ENCODE results near the gene HS2ST1. TPM values are rescaled to one million over a fixed set of nuclear protein-coding genes. Genes with fewer than 3 reads are reported as not detected.
"Not testable (repeated sequence)": the region's sequence is repeated elsewhere in the genome, so short reads cannot be mapped to it uniquely, and the experiment has no call there.

HS2ST1 gene
- 18.5 and 32.5 TPM in 2 replicates for total RNA-seq (2014; rRNA removed; shearing (Covaris generic))

DNA sequence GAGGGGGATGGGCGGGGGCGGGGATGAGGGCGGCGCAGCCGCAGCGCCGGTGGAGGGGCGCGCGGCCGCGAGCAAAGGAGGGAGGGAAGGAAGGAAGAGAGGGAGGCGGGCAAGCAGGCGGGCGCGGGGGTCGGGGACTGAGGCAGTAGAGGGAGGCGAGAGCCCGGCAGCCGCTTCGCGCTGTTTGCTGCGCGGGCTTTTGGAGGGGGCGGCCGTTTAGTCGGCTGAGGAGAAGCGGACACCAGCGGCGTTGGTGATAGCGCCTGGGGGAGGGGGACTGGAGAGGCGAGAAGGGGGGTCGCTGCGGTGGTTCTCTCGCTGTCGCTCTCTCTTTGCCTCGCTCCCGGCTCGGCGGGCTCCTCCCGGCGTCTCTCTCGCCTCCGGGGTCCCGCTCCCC lies at the start of gene HS2ST1:
Gene HS2ST1, plus strand, starts transcription at position 35 of the 397 bp plus-strand sequence.
- no peak for DNase-seq (ENCODE audit: low read depth)

DNA sequence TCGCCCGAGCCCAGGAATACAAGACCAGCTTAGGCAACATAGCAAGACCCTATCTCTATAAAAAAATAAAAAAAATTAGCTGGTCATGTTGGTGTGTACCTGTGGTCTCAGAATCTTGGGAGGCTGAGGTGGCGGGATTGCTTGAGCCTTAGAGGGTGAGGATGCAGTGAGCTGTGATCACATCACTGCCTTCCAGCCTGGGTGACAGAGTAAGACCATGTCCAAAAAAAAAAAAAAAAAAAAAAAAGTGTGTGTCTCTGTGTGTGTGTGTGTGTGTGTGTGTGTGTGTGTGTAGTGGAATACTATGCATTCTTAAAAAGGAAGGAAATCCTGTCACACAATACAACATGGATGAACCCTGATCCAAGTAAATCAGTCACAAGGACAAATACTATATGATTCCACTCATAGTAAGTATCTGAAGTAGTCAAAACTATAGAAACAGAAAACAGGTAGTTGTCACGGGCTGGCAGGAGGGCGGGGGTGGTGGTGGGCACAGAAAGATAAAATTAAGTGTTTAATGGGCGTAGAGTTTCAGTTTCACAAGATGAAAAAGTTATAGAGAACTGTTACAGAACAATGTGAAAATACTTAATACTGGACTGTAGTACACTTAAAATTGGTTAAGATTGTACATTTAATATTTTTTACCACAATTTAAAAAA lies 48.3 kb upstream of the HS2ST1 start:
- DNase-seq (ENCODE audit: low read depth) = no peak

- DNase-seq (ENCODE audit: low read depth) = peak; percentile 18
Measured at GRCh38 chr1:86866665-86867064, 47.8 kb upstream of the HS2ST1 start.

DNA sequence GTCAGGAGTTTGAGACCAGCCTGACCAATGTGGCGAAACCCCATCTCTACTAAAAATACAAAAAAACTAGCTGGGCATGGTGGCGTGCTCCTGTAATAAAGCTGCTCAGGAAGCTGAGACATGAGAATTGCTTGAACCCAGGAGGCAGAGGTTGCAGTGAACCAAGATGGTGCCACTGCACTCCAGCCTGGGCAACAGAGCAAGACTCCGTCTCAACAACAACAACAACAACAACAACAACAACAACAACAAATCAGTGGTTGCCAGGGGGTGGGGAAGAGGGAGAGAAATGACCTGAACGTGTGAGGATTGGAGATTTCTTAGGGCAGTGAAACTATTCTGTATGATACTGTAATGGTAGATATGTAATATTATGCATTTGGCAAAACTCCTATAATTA lies 47.2 kb upstream of the HS2ST1 start:
- not testable (repeated sequence) for DNase-seq (ENCODE audit: low read depth)

DNA sequence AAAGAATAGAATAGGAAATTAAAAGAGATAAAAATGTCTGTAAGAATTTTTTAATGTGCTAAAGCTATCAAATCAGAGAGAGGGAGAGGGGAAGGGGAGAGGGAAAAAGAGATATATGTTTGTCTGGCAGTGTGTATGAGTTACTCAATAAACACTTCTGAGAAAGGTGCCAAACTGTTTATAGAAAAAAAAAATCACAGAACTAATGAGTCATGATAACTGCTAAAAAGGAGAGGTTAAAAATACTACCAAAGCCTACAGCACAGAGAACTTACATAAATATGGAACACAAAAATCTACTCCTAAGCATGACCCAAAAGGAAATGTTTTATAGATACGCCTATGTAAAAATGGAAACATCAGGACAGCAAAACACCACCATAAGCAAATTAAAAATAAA lies 46.0 kb upstream of the HS2ST1 start:
- DNase-seq (ENCODE audit: low read depth) = peak; percentile 11

- DNase-seq (ENCODE audit: low read depth) = no peak
Measured at GRCh38 chr1:86871001-86871400, 43.4 kb upstream of the HS2ST1 start.

- DNase-seq (ENCODE audit: low read depth) = peak; percentile 29
Measured at GRCh38 chr1:86872086-86872485, 42.3 kb upstream of the HS2ST1 start.

GRCh38 chr1:86875722-86876121 lies 38.7 kb upstream of the HS2ST1 start:
- DNase-seq (ENCODE audit: low read depth) = no peak

DNA sequence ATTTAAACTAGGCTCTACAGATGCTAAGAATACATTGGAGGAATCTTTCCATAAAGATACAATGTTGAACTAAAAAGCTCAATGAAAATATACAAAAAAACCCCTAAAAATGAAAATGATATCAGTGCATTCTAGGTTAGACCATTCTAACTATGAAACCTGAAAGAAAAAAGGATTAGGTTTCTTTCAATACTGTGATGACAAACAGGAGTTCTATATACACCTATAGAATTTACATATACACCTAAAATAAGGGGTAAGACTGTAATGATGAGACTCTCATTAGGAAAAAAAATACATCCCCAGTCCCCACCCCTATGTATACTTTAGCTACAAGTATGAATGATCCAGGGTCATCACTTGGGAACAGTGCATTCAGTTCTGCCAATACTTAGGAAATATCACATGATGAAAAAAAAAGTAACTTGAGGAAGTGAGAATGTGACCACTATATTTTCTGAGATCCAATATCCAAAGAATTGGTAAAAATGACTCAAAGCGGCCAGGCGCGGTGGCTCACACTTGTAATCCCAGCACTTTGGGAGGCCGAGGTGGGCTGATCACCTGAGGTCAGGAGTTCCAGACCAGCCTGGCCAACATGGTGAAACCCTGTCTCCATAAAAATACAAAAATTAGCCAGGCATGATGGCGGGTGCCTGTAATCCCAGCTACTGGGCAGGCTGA lies 26.8 kb upstream of the HS2ST1 start:
- DNase-seq (ENCODE audit: low read depth) = no peak

- DNase-seq (ENCODE audit: low read depth) = no peak
Measured at GRCh38 chr1:86888327-86888726, 26.1 kb upstream of the HS2ST1 start.

DNA sequence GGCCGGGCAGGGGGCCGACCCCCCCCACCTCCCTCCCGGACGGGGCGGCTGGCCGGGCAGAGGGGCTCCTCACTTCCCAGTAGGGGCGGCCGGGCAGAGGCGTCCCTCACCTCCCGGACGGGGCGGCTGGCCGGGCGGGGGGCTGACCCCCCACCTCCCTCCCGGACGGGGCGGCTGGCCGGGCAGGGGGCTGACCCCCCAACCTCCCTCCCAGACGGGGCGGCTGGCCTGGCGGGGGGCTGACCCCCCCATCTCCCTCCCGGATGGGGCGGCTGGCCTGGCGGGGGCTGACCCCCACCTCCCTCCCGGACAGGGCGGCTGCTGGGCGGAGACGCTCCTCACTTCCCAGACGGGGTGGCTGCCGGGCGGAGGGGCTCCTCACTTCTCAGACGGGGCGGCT lies 15.0 kb upstream of the HS2ST1 start:
- not testable (repeated sequence) for DNase-seq (ENCODE audit: low read depth)

GRCh38 chr1:86905875-86906274 lies 8.6 kb upstream of the HS2ST1 start:
- no peak for DNase-seq (ENCODE audit: low read depth)

DNA sequence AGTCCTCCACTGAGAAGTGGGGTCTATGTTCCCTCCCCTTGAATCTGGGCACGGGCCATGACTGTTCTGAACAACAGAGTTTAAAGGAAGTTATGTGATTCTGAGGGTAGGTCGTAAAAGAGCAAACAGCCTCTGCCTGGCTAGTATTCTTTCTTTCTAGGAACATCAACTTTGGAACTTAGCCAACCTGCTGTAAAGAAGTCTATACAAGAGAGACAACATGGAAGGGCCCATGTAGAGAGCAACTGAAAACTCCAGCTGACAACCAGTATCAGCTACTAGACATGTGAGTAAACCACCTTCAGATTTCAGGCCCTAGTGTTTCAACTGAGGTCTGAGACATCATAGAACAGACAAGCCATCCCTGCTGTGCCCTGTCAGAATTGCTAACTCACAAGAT lies 8.0 kb upstream of the HS2ST1 start:
- DNase-seq (ENCODE audit: low read depth) = peak; percentile 18

DNA sequence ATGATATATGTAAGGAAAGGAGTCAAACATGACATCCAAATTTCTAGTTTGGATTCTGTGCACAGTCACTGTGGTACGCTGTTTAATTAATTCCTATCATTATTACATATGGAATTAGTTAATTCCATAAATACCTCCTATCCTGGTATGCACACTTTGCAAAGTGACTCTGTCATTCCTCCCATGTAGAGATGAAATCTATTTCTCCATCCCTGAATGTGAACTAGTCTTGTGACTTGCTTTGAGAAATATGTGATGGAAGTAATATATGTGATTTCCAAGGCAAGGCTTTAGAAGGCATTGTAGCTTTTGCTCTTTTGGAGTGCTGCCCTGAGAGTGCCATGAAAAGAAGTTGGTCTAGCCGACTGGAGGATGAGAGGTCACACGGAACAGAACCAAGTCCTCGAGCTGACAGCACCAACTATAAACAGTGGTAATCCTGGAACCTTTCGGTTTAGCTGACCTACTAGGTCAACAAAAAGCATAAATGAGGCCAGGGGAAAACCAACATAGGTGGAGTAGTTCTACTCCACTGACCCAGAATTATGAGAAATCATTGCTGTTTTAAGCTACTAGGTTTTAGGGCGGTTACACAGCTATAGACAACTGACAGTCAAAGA lies 2.0 kb upstream of the HS2ST1 start:
- DNase-seq (ENCODE audit: low read depth) = peak; percentile 12

GRCh38 chr1:86913399-86913895 lies 988 bp upstream of the HS2ST1 start:
- peak; percentile 69 for DNase-seq (ENCODE audit: low read depth)

- peak; percentile 100 for DNase-seq (ENCODE audit: low read depth)
Measured at GRCh38 chr1:86913896-86914600, 387 bp upstream of the HS2ST1 start, which contains the start of gene SELENOF. Gene SELENOF (minus strand): TSS chr1:86914126. CDS start chr1:86914111, 15 bp downstream.

- DNase-seq (ENCODE audit: low read depth) = peak; percentile 68
Measured at GRCh38 chr1:86914998-86915736, 732 bp downstream of the HS2ST1 start.

GRCh38 chr1:86915737-86916235 lies 1.4 kb downstream of the HS2ST1 start:
- no peak for DNase-seq (ENCODE audit: low read depth)

DNA sequence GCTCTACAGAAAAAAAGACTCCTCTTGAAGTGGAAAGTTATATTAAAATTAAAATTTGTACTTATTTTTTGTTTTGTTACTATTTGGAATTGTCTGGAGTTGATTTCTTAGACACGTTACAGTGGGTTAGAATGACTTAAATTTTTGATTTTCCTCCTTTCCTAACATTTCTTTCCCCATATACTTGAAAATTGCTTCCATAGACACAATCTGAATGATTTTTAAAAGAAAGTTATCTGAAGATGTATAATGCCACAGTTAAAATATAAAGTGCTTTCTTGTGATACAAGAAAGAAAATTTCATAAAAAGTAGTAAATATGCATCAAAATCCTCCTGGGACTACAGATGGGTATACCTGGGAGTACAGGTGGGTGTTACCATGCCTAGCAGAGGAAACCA lies 2.3 kb downstream of the HS2ST1 start:
- DNase-seq (ENCODE audit: low read depth) = no peak

DNA sequence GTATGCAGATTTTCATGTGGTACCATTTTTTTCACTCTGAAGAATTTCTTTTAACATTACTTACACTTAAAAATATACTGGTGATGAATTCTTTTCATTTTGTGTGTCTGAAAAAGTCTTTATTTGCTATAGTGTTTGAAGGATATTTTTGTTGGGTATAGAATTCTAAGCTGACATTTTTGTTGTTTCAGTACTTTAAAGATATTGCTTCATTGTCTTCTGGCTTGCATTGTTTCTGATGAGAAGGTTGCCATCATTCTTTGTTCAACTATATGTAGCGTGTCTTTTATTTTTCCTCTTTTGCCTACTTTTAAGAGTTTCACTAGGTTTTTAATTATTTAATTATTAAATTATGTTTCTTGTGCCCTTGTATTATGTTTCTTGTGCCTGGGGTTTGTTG lies 8.0 kb downstream of the HS2ST1 start:
- DNase-seq (ENCODE audit: low read depth) = no peak

GRCh38 chr1:86924324-86924960 lies 10.0 kb downstream of the HS2ST1 start:
- no peak for DNase-seq (ENCODE audit: low read depth)

Data from M059J (cell line).